NB4 (cell line): ENCODE data around the gene IFT122.

Source experiments
- DNase-seq: peaks from one replicate; pipeline ENCODE4 v3.0.0; 2010; ENCODE audit warnings: low read depth
- H3K4me3 ChIP-seq: one replicate; pipeline ENCODE4 v1.5.1; 2011; ENCODE audit warnings: mild to moderate bottlenecking, low read depth, low read length, moderate library complexity
- MYC ChIP-seq: IDR thresholded peaks from 2 replicates; pipeline ENCODE4 v1.6.1; 2011; ENCODE audit warnings: low read depth, low read length
- POLR2A ChIP-seq: IDR thresholded peaks from 2 replicates; pipeline ENCODE4 v1.6.1; 2011; ENCODE audit warnings: mild to moderate bottlenecking; ENCODE audit not compliant: insufficient read length; ENCODE audit errors: extremely low read depth
- TF ChIP-seq, protein P1 (sequence below): IDR thresholded peaks from 2 replicates; pipeline ENCODE4 v1.6.1; 2011; ENCODE audit warnings: low read depth, low read length
- TF ChIP-seq, protein P2 (sequence below): IDR thresholded peaks from one replicate; pipeline ENCODE4 v1.5.1; 2012; ENCODE audit warnings: low read depth, low read length

Gene IFT122

DNA sequence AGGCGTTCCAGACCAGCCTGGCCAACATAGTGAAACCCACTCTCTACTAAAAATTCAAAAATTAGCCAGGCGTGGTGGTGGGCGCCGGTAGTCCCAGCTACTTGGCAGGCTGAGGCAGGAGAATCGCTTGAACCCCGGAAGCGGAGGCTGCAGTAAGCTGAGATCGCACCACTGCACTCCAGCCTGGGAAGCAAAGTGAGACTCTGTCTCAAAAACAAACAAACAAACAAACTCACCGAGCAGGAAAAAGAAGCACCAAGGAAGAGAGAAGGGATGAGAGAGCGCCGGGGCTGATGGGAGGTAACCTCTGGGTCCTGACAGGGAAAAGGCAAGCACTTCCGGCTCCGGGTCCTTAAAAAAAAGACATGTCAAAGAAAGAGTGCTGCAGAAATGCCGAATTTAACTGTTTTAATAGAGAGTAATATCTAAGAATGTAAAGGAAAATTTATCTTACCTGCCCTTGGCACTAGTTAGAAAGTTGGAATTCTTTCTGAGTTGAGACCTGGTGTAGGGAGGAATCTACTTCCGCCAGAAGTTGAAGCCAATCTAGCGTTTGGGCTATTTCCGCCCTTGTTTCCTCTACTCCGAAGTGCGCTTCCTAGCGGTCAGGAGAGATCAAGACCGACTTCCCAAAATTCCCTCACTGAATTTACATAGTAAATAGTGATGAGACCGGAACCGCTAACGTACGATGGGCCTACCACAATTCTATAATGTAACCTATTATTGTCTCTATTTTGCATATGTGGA, 40.7 kb upstream of the IFT122 start:
- peak; percentile 4; the same call in 1 of the 2 replicates for TF ChIP-seq MYC
- TF ChIP-seq POLR2A, result peak; percentile 8
- TF ChIP-seq, protein P1, sequence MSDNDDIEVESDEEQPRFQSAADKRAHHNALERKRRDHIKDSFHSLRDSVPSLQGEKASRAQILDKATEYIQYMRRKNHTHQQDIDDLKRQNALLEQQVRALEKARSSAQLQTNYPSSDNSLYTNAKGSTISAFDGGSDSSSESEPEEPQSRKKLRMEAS, result no peak
- TF ChIP-seq, protein P2, sequence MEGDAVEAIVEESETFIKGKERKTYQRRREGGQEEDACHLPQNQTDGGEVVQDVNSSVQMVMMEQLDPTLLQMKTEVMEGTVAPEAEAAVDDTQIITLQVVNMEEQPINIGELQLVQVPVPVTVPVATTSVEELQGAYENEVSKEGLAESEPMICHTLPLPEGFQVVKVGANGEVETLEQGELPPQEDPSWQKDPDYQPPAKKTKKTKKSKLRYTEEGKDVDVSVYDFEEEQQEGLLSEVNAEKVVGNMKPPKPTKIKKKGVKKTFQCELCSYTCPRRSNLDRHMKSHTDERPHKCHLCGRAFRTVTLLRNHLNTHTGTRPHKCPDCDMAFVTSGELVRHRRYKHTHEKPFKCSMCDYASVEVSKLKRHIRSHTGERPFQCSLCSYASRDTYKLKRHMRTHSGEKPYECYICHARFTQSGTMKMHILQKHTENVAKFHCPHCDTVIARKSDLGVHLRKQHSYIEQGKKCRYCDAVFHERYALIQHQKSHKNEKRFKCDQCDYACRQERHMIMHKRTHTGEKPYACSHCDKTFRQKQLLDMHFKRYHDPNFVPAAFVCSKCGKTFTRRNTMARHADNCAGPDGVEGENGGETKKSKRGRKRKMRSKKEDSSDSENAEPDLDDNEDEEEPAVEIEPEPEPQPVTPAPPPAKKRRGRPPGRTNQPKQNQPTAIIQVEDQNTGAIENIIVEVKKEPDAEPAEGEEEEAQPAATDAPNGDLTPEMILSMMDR, result peak; percentile 77
- DNase-seq, result peak; percentile 94
- peak overlapping the region; percentile 89 for H3K4me3 ChIP-seq

DNA sequence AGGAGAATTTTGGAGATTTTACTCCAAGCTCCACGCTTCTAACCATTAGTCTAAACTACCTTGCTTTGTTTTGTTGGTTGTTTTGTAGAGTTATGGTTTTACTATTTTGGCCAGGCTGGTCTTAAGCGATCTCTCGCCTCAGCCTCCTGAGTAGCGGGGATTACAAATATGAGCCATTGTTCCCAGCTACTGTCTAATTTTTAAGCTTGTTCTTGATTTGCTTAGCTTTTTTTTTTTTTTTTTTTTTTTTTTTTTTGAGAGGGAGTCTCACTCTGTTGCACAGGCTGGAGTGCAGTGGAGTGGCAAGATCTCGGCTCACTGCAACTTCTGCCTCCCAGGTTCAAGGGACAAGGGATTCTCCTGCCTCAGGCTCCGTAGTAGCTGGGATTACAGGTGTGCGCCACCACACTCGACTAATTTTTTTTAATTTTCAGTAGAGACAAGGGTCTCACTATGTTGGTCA, 40.1 kb upstream of the IFT122 start:
- peak overlapping the region; percentile 89 for H3K4me3 ChIP-seq
- peak; percentile 66 for TF ChIP-seq POLR2A
- no peak for TF ChIP-seq MYC
- peak; percentile 62 for DNase-seq

DNA sequence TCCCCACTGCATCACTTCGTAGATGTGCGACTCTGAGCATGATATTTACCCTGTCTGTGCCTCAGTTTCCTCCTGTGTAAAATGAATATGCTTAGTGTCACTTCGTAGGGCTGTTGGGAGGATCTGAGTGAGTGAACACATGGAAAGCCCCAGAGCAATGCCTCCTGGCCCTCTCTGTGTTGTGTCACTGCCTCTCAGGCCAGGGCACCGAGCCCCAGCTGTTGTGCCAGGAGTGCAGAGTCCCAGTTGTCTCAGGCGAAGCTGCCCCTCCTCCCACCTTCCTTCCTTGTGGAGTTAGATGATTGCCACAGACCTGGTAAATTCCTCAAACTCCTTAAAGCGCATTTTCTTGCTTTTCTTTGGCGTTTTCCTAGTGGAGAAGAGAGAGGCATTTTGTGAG, 37.8 kb upstream of the IFT122 start:
- no peak for DNase-seq
- TF ChIP-seq, protein P1, result no peak
- TF ChIP-seq MYC (no peak), POLR2A (no peak)
- H3K4me3 ChIP-seq, result no peak overlapping the region

DNA sequence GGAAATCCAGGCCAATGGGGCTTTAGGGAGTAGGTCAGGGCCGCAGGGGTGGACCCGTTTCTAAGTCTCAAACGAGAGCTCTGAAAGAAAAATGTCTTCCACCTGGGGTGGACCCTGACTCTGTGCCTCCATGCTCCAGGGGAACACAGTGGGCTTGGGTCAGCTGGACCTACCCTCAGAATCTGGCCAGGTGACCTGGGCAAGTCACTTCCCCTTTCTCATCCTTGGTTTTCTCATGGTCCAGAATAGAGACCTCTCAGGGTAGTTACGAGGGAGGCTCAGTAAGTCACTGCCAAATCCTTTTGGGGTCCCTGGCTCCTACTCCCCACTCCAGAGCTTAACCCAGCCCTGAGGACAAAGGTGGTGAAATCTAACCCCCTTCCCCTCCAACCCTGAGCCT, 37.4 kb upstream of the IFT122 start:
- no peak overlapping the region for H3K4me3 ChIP-seq
- no peak for DNase-seq
- TF ChIP-seq MYC, result no peak
- TF ChIP-seq, protein P1, result no peak
- TF ChIP-seq POLR2A, result no peak
- TF ChIP-seq, protein P2, result no peak

DNA sequence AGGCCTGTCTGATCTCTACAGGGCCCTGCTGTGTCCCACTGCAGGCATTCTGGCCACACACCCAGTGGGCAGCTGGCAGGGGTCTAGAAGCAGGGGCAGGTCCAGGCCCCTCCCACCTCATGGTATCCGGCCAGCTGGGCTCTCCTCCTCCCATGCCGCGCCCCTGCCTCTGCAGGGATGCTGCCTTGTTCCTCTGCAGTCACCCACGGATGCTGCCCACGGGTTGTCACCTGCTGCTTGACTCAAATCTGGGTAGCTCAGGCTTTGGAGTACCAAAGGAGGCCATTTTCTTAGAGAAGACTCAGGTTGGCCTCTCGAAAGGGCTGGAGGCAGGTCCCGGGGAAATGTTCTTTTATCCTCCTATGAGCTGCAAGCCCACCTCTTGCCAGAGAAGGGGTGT, 36.6 kb upstream of the IFT122 start:
- no peak for DNase-seq
- H3K4me3 ChIP-seq, result no peak overlapping the region
- TF ChIP-seq POLR2A (no peak), MYC (no peak)
- TF ChIP-seq, protein P2, result no peak
- TF ChIP-seq, protein P1, result no peak

DNA sequence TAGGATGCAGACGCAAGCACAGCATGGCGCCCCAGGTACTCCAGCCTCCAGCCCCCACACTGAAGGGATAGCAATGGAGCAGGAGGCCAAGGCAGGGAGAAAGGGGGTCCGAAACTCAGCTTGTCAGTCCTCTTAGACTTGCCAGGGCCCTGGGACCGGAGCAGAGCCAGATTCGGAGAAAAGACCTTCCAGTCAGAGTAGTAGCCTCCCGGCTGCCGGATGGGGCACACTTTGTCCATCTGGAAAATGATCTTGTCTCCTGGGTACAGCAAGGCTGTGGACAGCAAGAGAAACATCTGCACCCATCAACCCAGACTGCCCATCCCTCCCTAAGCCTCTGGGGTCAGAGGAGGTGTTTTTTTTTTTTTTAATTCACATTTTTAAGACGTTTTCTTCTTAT, 35.9 kb upstream of the IFT122 start:
- no peak for DNase-seq

More for the DNA sequence above, 35.9 kb upstream of the IFT122 start:
- no peak overlapping the region for H3K4me3 ChIP-seq
- TF ChIP-seq MYC (no peak), POLR2A (no peak)
- TF ChIP-seq, protein P2, result no peak
- TF ChIP-seq, protein P1, result no peak
